Stimulated activated naive CD8-positive, alpha-beta T cell treated with anti-CD3 and anti-CD28 coated beads, Interleukin-15, amount 100 ng/mL, for 72 hours (primary cell): ENCODE measurements around the gene PFDN1.
A peak's percentile ranks its signal among the peaks of the same experiment; 100 is the strongest.

Experiments used
- ATAC-seq: fragments of 150-1000 bp; cut with Tn5 transposase; 2 replicates; pipeline ENCODE4 v1.10.0; 2021; ENCODE audit warnings: mild to moderate bottlenecking, moderate library complexity
- DNase-seq, 2 donors: peaks; one replicate each; pipeline ENCODE4 v3.0.0; 2021 to 2022
- H3K27ac Mint-ChIP-seq, 2 donors: one replicate each; pipeline ENCODE4 v1.8.0; 2022; ENCODE audit warnings: mild to moderate bottlenecking in 2 of 2, mixed read lengths in 2 of 2, moderate library complexity in 2 of 2
- H3K27me3 Mint-ChIP-seq: one replicate; pipeline ENCODE4 v1.8.0; 2022; ENCODE audit warnings: mixed read lengths
- H3K4me1 Mint-ChIP-seq: one replicate; pipeline ENCODE4 v1.8.0; 2022; ENCODE audit warnings: mild to moderate bottlenecking, mixed read lengths
- H3K4me3 Mint-ChIP-seq, 2 donors: one replicate each; pipeline ENCODE4 v1.8.0; 2022; ENCODE audit warnings: mild to moderate bottlenecking in 2 of 2, mixed read lengths in 2 of 2, moderate library complexity in 1 of 2
- H3K9me3 Mint-ChIP-seq, 2 donors: one replicate each; pipeline ENCODE4 v1.8.0; 2022; ENCODE audit warnings: mixed read lengths in 2 of 2

PFDN1 gene

GRCh38 chr5:140261403-140262171, 41.3 kb downstream of the PFDN1 start:
- DNase-seq (no peak), ATAC-seq (peak; percentile 37)
- H3K4me1 Mint-ChIP-seq: peaks cover 53% of the 10 kb centered on the region
- H3K27me3 Mint-ChIP-seq: no peaks in the 10 kb centered on the region
- no peak overlapping the region for H3K27ac Mint-ChIP-seq
- no peaks in the 10 kb centered on the region for H3K9me3 Mint-ChIP-seq
- H3K4me3 Mint-ChIP-seq: no peak overlapping the region

- ATAC-seq (no peak), DNase-seq (no peak)
- Mint-ChIP-seq H3K27me3 (no peaks in the 10 kb centered on the region), H3K27ac (no peak overlapping the region), H3K4me3 (no peak overlapping the region), H3K4me1 (peaks cover 39% of the 10 kb centered on the region), H3K9me3 (no peaks in the 10 kb centered on the region)
Observed at GRCh38 chr5:140260089-140260656, 42.7 kb downstream of the PFDN1 start.

GRCh38 chr5:140259500-140259899, 43.4 kb downstream of the PFDN1 start:
- Mint-ChIP-seq H3K9me3 (no peaks in the 10 kb centered on the region), H3K4me1 (peaks cover 36% of the 10 kb centered on the region), H3K4me3 (peak overlapping the region in 1 of 2 donors; percentile 21), H3K27ac (peak overlapping the region; percentile 8 to 55), H3K27me3 (no peaks in the 10 kb centered on the region)
- no peak for DNase-seq
- peak; percentile 86 for ATAC-seq

GRCh38 chr5:140258873-140259272, 44.0 kb downstream of the PFDN1 start:
- Mint-ChIP-seq H3K9me3 (no peaks in the 10 kb centered on the region), H3K4me3 (no peak overlapping the region), H3K27me3 (no peaks in the 10 kb centered on the region), H3K27ac (peak overlapping the region; percentile 38 to 55), H3K4me1 (peaks cover 36% of the 10 kb centered on the region)
- no peak for DNase-seq
- ATAC-seq: no peak

- DNase-seq (no peak), ATAC-seq (no peak)
- H3K4me3 Mint-ChIP-seq: no peak overlapping the region
- peaks cover 36% of the 10 kb centered on the region for H3K4me1 Mint-ChIP-seq
- H3K9me3 Mint-ChIP-seq: no peaks in the 10 kb centered on the region
- H3K27ac Mint-ChIP-seq: peak overlapping the region in 1 of 2 donors; percentile 3
- H3K27me3 Mint-ChIP-seq: no peaks in the 10 kb centered on the region
Observed at GRCh38 chr5:140258016-140258415, 44.9 kb downstream of the PFDN1 start.

GRCh38 chr5:140256726-140257125, 46.2 kb downstream of the PFDN1 start:
- no peak overlapping the region for H3K27ac Mint-ChIP-seq
- no peak for ATAC-seq
- H3K27me3 Mint-ChIP-seq: no peaks in the 10 kb centered on the region
- H3K4me3 Mint-ChIP-seq: no peak overlapping the region
- DNase-seq: no peak
- peaks cover 47% of the 10 kb centered on the region for H3K4me1 Mint-ChIP-seq
- H3K9me3 Mint-ChIP-seq: no peaks in the 10 kb centered on the region

GRCh38 chr5:140255460-140256157, 47.3 kb downstream of the PFDN1 start:
- DNase-seq (no peak), ATAC-seq (no peak)
- Mint-ChIP-seq H3K4me3 (no peak overlapping the region), H3K9me3 (no peaks in the 10 kb centered on the region), H3K27ac (no peak overlapping the region), H3K4me1 (peaks cover 48% of the 10 kb centered on the region), H3K27me3 (no peaks in the 10 kb centered on the region)

GRCh38 chr5:140253985-140254384, 48.9 kb downstream of the PFDN1 start:
- DNase-seq: no peak
- Mint-ChIP-seq H3K27me3 (no peaks in the 10 kb centered on the region), H3K4me1 (peaks cover 56% of the 10 kb centered on the region), H3K27ac (no peak overlapping the region), H3K4me3 (no peak overlapping the region), H3K9me3 (no peaks in the 10 kb centered on the region)
- ATAC-seq: no peak

- Mint-ChIP-seq H3K27ac (no peak overlapping the region), H3K27me3 (no peaks in the 10 kb centered on the region), H3K9me3 (no peaks in the 10 kb centered on the region), H3K4me1 (peaks cover 42% of the 10 kb centered on the region), H3K4me3 (peak overlapping the region; percentile 46 to 52)
- ATAC-seq (no peak), DNase-seq (no peak)
Observed at GRCh38 chr5:140252470-140253126, 50.3 kb downstream of the PFDN1 start.

- Mint-ChIP-seq H3K4me1 (peaks cover 36% of the 10 kb centered on the region), H3K4me3 (peak overlapping the region in 1 of 2 donors; percentile 52), H3K9me3 (no peaks in the 10 kb centered on the region), H3K27me3 (no peaks in the 10 kb centered on the region), H3K27ac (no peak overlapping the region)
- peak; percentile 96 for ATAC-seq
- DNase-seq: peak; percentile 52 to 85
Observed at GRCh38 chr5:140251527-140251973, 51.4 kb downstream of the PFDN1 start.

- no peaks in the 10 kb centered on the region for H3K27me3 Mint-ChIP-seq
Observed at GRCh38 chr5:140250386-140250785, 52.5 kb downstream of the PFDN1 start.

GRCh38 chr5:140249536-140249935, 53.4 kb downstream of the PFDN1 start:
- DNase-seq (no peak), ATAC-seq (no peak)
- H3K27ac Mint-ChIP-seq: no peak overlapping the region
- H3K27me3 Mint-ChIP-seq: no peaks in the 10 kb centered on the region
- H3K4me3 Mint-ChIP-seq: no peak overlapping the region
- H3K9me3 Mint-ChIP-seq: no peaks in the 10 kb centered on the region
- peaks cover 54% of the 10 kb centered on the region for H3K4me1 Mint-ChIP-seq

More at GRCh38 chr5:140250386-140250785, 52.5 kb downstream of the PFDN1 start:
- Mint-ChIP-seq H3K4me1 (peaks cover 46% of the 10 kb centered on the region), H3K9me3 (no peaks in the 10 kb centered on the region), H3K4me3 (no peak overlapping the region), H3K27ac (no peak overlapping the region)
- ATAC-seq: no peak
- DNase-seq: no peak

- H3K27ac Mint-ChIP-seq: peak overlapping the region in 1 of 2 donors; percentile 37
- DNase-seq (no peak), ATAC-seq (no peak)
- H3K4me3 Mint-ChIP-seq: no peak overlapping the region
- peaks cover 57% of the 10 kb centered on the region for H3K4me1 Mint-ChIP-seq
- no peaks in the 10 kb centered on the region for H3K27me3 Mint-ChIP-seq
- no peaks in the 10 kb centered on the region for H3K9me3 Mint-ChIP-seq
Observed at GRCh38 chr5:140248414-140248813, 54.5 kb downstream of the PFDN1 start.

- no peak overlapping the region for H3K4me3 Mint-ChIP-seq
- peaks cover 43% of the 10 kb centered on the region for H3K4me1 Mint-ChIP-seq
- DNase-seq (no peak), ATAC-seq (no peak)
- no peaks in the 10 kb centered on the region for H3K9me3 Mint-ChIP-seq
- no peaks in the 10 kb centered on the region for H3K27me3 Mint-ChIP-seq
- peak overlapping the region in 1 of 2 donors; percentile 14 for H3K27ac Mint-ChIP-seq
Observed at GRCh38 chr5:140246378-140247122, 56.4 kb downstream of the PFDN1 start.

GRCh38 chr5:140245926-140246325, 57.0 kb downstream of the PFDN1 start:
- DNase-seq (no peak), ATAC-seq (no peak)
- peak overlapping the region in 1 of 2 donors; percentile 23 for H3K27ac Mint-ChIP-seq
- no peak overlapping the region for H3K4me3 Mint-ChIP-seq
- no peaks in the 10 kb centered on the region for H3K9me3 Mint-ChIP-seq
- H3K27me3 Mint-ChIP-seq: no peaks in the 10 kb centered on the region
- H3K4me1 Mint-ChIP-seq: peaks cover 39% of the 10 kb centered on the region
